Measurements from ENCODE around the gene MAGIX. TPM values are rescaled to one million over a fixed set of nuclear protein-coding genes. Genes with fewer than 3 reads are reported as not detected.

Gene MAGIX
- total and polyA plus RNA-seq, 2 experiments from 2014 or later = 0.66 to 0.83 TPM

- no peaks in the 10 kb centered on the region for H3K9me2 ChIP-seq (ENCODE audit: insufficient read depth)
Observed at GRCh38 chrX:49165901-49166881, 3.6 kb downstream of the MAGIX start.

More at GRCh38 chrX:49165901-49166881, 3.6 kb downstream of the MAGIX start:
- Mint-ChIP-seq H3K4me1 (peaks cover 15% of the 10 kb centered on the region), H3K4me3 (peak overlapping the region; percentile 72), H3K27me3 (ENCODE audit: insufficient read depth, low read depth, poor library complexity) (peaks cover 30% of the 10 kb centered on the region), H3K36me3 (ENCODE audit: low read depth) (no peaks in the 10 kb centered on the region), H3K9me3 (no peaks in the 10 kb centered on the region; the same call in 2 of the 3 replicates), H3K27ac (no peak overlapping the region; the same call in 1 of the 2 replicates)
- TF ChIP-seq ZNF331 (CRISPR knock-in tag; IDR thresholded peaks at IDR 0.05; ENCODE audit: low read depth) (no peak), EZH2phosphoT487 (IDR thresholded peaks at IDR 0.05; ENCODE audit: unreplicated experiment) (no peak), EZH2 (IDR thresholded peaks at IDR 0.05; ENCODE audit: low read depth, unreplicated experiment) (no peak), CTCF (conservative IDR thresholded peaks at IDR 0.05; ENCODE audit: low read depth in 2 of 2) (peak; percentile 11 to 48; a peak in 2 of 4 replicates), NANOG (IDR thresholded peaks at IDR 0.05; ENCODE audit: borderline replicate concordance) (no peak), REST (IDR thresholded peaks at IDR 0.05; ENCODE audit: unreplicated experiment) (no peak), POLR2AphosphoS5 (IDR thresholded peaks at IDR 0.05; ENCODE audit: low read depth) (peak; percentile 30; the same call in 1 of the 2 replicates)
- no peaks in the 10 kb centered on the region for H3K79me2 ChIP-seq (replicated peaks; ENCODE audit: insufficient read depth)
- H3F3A ChIP-seq (replicated peaks; ENCODE audit: low read depth) = no peaks in the 10 kb centered on the region
- ATAC-seq (peak; percentile 61), DNase-seq (ENCODE audit: low spot score) (peak; percentile 92)
- H3K4me2 ChIP-seq = peak overlapping the region; percentile 86
- peak overlapping the region; percentile 59 for H3K4me3 ChIP-seq
- H3K27ac ChIP-seq (ENCODE audit: low read depth) = no peak overlapping the region
- H3K27me3 ChIP-seq (ENCODE audit: insufficient read depth) = peaks cover 59% of the 10 kb centered on the region
- H4K20me1 ChIP-seq (replicated peaks; ENCODE audit: insufficient read depth) = no peaks in the 10 kb centered on the region
- H3K36me3 ChIP-seq (ENCODE audit: insufficient read depth) = no peaks in the 10 kb centered on the region
- no peaks in the 10 kb centered on the region; the same call in 1 of the 2 replicates for H3K4me1 ChIP-seq (ENCODE audit: insufficient read depth)
- peak overlapping the region; percentile 72; the same call in 1 of the 2 replicates for H2AFZ ChIP-seq
